Vagina (tissue), 2 donors: Measurements from ENCODE around the gene ATAD5.

Source experiments
- CTCF ChIP-seq, 3 experiments: fragments of 450-650 bp in 2 of 3; fragments of 200-600 bp in 1 of 3; sonication (generic) in 1 of 3; IDR thresholded peaks; one replicate each; pipeline ENCODE4 v1.5.1; 2017 to 2019; ENCODE audit warnings: antibody characterized with exemption in 3 of 3, mild to moderate bottlenecking in 2 of 3, moderate library complexity in 2 of 3
- POLR2A ChIP-seq, 2 donors: fragments of 450-650 bp; IDR thresholded peaks; one replicate each; pipeline ENCODE4 v1.6.1; 2017; ENCODE audit warnings: antibody characterized with exemption in 2 of 2, mild to moderate bottlenecking in 2 of 2, moderate library complexity in 2 of 2
- POLR2AphosphoS5 ChIP-seq, 2 donors: sonication (generic); formaldehyde crosslinking; IDR thresholded peaks; one replicate each; pipeline ENCODE4 v1.9.0; 2017; ENCODE audit warnings: antibody characterized with exemption in 2 of 2, mild to moderate bottlenecking in 2 of 2, low read depth in 1 of 2; ENCODE audit not compliant: insufficient read depth in 1 of 2

GRCh38 chr17:30812218-30813177 lies 19.3 kb upstream of the ATAD5 start:
- TF ChIP-seq CTCF (IDR thresholded peaks at IDR 0.05) (no peak), POLR2AphosphoS5 (IDR thresholded peaks at IDR 0.05; ENCODE audit: insufficient read depth in 1 of 2, low read depth in 1 of 2) (no peak), POLR2A (IDR thresholded peaks at IDR 0.05) (no peak)
